GM12892 (cell line): ENCODE measurements around the gene FBXO17.

Experiments used
- DNase-seq: peaks from one replicate; pipeline ENCODE4 v3.0.0; 2011; ENCODE audit not compliant: insufficient read length
- FAIRE-seq: peaks from 2 replicates; lab custom pipeline; 2011; peaks lifted over from hg19 to GRCh38; lab: Jason Lieb, UNC
- POLR2A ChIP-seq: IDR thresholded peaks from 2 replicates; pipeline ENCODE4 v1.6.1; 2011; ENCODE audit warnings: low read depth, low read length, control low read depth
- POLR2AphosphoS5 ChIP-seq: IDR thresholded peaks from 2 replicates; pipeline ENCODE4 v1.6.1; 2011; ENCODE audit warnings: low read depth, low read length, control low read depth
- TAF1 ChIP-seq: IDR thresholded peaks from 2 replicates; pipeline ENCODE4 v1.6.1; 2011; ENCODE audit warnings: low read depth, mild to moderate bottlenecking, control low read depth, low read length, borderline replicate concordance

Gene FBXO17

DNA sequence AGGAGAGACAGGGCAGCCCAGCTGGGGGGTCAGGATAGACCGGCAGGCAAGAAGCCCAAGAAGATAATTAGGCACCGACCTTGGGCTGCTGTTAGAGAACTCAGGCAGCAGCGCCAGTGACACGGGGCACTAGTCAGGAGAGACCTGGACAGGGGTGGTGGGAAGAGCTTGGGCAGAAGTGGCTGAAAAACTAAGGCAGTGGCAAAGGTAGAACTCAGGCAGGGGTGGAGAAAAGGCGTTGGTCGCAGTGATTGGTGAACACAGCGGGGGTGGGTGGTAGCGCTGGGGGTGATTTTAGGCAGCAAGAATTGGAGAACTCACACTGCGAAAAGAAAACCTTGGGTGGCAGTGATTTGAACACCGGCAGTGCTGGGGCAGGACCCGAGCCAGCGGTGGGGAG lies 67.9 kb downstream of the FBXO17 start:
- FAIRE-seq (no peak), DNase-seq (no peak)
- no peak for TF ChIP-seq TAF1

- no peak for DNase-seq
- TF ChIP-seq TAF1 (no peak), POLR2A (no peak), POLR2AphosphoS5 (no peak)
- no peak for FAIRE-seq
These were observed 68.3 kb downstream of the FBXO17 start for GRCh38 chr19:38907227-38907626.

GRCh38 chr19:38905620-38906019 lies 69.9 kb downstream of the FBXO17 start:
- DNase-seq (no peak), FAIRE-seq (no peak)
- TF ChIP-seq POLR2AphosphoS5: no peak
- no peak for TF ChIP-seq TAF1
- no peak for TF ChIP-seq POLR2A

DNA sequence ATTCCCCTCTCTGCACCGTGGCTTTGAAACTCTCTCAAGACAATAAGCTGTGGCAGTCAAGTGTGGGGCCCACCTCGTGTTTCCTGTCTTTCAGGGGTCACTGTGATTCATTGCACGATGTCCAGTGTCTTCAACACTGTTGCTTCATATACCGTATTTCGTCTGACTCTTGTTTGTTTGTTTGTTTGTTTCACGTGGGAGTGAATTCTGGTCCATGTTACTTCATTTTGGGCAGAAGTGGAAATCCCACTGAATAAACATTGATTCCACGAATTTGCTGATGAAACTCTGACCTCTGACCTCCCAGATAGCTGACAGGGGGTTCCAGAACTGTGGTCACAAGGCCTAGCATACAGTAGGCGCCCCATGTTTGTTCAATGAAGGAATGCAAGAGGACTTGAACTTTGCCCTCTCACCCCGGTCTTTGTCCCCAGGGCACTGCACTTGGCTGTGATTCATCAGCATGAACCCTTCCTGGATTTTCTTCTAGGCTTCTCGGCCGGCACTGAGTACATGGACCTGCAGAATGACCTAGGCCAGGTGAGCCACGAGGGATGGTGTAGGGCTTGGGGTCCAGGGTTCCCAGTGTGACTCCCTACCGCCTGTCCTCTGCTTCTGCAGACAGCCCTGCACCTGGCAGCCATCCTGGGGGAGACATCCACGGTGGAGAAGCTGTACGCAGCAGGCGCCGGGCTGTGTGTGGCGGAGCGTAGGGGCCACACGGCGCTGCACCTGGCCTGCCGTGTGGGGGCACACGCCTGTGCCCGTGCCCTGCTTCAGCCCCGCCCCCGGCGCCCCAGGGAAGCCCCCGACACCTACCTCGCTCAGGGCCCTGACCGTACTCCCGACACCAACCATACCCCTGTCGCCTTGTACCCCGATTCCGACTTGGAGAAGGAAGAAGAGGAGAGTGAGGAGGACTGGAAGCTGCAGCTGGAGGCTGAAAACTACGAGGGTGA lies 70.7 kb downstream of the FBXO17 start:
- FAIRE-seq (no peak), DNase-seq (no peak)
- TF ChIP-seq POLR2A: no peak
- TF ChIP-seq POLR2AphosphoS5: no peak
- TF ChIP-seq TAF1: no peak

DNA sequence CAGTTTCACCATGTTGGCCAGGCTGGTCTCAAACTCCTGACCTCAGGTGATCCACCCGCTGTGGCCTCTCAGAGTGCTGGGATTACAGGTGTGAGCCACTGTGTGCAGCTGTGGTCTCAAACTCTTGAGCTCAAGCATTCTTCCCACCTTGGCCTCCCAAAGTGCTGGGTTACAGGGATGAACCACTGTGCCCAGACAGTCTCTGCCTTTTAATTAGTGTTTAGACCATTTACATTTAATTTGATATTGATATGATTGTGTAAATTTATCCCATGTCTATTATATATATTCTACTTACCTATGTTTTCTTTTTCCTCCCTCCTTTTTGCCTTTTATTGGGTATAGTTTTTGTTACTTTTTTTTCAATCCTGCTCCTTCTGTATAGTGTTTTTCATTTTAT lies 73.9 kb downstream of the FBXO17 start:
- DNase-seq (no peak), FAIRE-seq (no peak)
- TF ChIP-seq POLR2A (no peak), TAF1 (no peak), POLR2AphosphoS5 (no peak)

GRCh38 chr19:38900743-38901190 lies 74.8 kb downstream of the FBXO17 start:
- TF ChIP-seq POLR2AphosphoS5 (no peak), POLR2A (no peak), TAF1 (no peak)
- DNase-seq (no peak), FAIRE-seq (no peak)

- DNase-seq: no peak
- FAIRE-seq: no peak
- no peak for TF ChIP-seq POLR2AphosphoS5
- TF ChIP-seq POLR2A: no peak
- no peak for TF ChIP-seq TAF1
These were observed 75.3 kb downstream of the FBXO17 start for GRCh38 chr19:38900202-38900629.

- TF ChIP-seq POLR2A: peak; percentile 49; the same call in 1 of the 2 replicates
- 0 out of 2 replicates have a peak, but pooled peaks have one; percentile 11 for TF ChIP-seq POLR2AphosphoS5
- TF ChIP-seq TAF1: no peak
- DNase-seq (peak; percentile 97), FAIRE-seq (peak; percentile 99)
These were observed 75.9 kb downstream of the FBXO17 start, which contains the start of the genes NFKBIB and SIRT2 for GRCh38 chr19:38899447-38900201. Gene NFKBIB, plus strand, starts transcription at chr19:38899969. Its CDS starts 64 bp downstream, at chr19:38900033. Gene SIRT2, minus strand, starts transcription at chr19:38899618. Its CDS starts 97 bp downstream, at chr19:38899521.

DNA sequence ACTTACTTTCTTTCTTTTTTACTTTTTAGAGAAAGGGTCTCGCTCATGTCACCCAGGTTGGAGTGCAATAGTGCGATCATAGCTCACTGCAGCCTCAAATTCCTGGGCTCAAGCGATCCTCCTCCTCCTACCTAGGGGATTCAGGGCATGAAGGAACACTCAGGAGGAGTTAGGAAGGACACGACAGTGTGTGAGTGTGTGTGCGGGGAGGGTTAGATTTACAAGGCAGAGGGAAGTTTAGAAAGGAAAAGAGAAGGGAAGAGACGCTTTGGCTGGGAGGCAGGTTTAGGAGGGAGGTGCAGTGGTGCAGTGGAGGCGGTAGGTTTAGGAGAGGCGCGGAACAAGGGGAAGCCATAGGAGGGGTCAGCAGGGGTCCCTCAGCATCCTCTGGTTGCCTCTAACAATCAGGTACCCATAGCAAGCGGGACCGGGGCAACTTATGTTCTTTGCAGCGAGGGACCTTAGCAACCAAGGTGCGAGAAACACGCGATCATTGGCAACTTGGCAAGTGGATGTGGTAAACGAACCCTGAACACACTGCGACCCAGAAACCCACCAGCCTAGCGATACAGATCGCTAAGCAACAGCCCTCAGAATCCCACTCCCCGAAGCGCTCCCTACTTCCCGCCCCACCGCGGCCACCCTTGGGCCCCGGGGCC lies 76.6 kb downstream of the FBXO17 start:
- DNase-seq (no peak), FAIRE-seq (peak; percentile 69)
- no peak for TF ChIP-seq POLR2AphosphoS5
- no peak for TF ChIP-seq TAF1
- no peak for TF ChIP-seq POLR2A

GRCh38 chr19:38894968-38895367 lies 80.6 kb downstream of the FBXO17 start:
- TF ChIP-seq POLR2A: no peak
- TF ChIP-seq TAF1: no peak
- no peak for TF ChIP-seq POLR2AphosphoS5
- no peak for FAIRE-seq
- DNase-seq: no peak

- no peak for DNase-seq
- TF ChIP-seq TAF1 (no peak), POLR2AphosphoS5 (no peak), POLR2A (no peak)
- no peak for FAIRE-seq
These were observed 82.2 kb downstream of the FBXO17 start for GRCh38 chr19:38893341-38893771.
